Small intestine (tissue), 7 donors: ENCODE measurements around the gene XPO6. TPM values are rescaled to one million over a fixed set of nuclear protein-coding genes. Genes with fewer than 3 reads are reported as not detected.

Source experiments
- DNase-seq, 2 donors: peaks; one replicate each; pipeline versions ENCODE4 v3.0.0 to v3.0.0-alpha.2; 2013
- FAIRE-seq: peaks from 2 replicates; lab custom pipeline; 2012; peaks lifted over from hg19 to GRCh38; lab: Jason Lieb, UNC
- H3K27ac ChIP-seq, 3 donors: one replicate each; pipeline ENCODE4 v1.5.1; 2013; ENCODE audit warnings: low read length in 2 of 3, mild to moderate bottlenecking in 2 of 3, control low read depth in 1 of 3, inconsistent platforms in 1 of 3, low read depth in 1 of 3, moderate library complexity in 1 of 3
- H3K27me3 ChIP-seq, 3 donors: one replicate each; pipeline ENCODE4 v1.6.1; 2013; ENCODE audit warnings: low read length in 3 of 3, inconsistent platforms in 1 of 3; ENCODE audit not compliant: control insufficient read depth in 3 of 3, insufficient read depth in 3 of 3
- H3K36me3 ChIP-seq, 3 donors: one replicate each; pipeline ENCODE4 v1.6.1; 2013; ENCODE audit warnings: low read length in 3 of 3, inconsistent platforms in 1 of 3, low read depth in 1 of 3, mild to moderate bottlenecking in 1 of 3, moderate library complexity in 1 of 3; ENCODE audit not compliant: control insufficient read depth in 3 of 3, insufficient read depth in 2 of 3
- H3K4me1 ChIP-seq, 3 donors: one replicate each; pipeline ENCODE4 v1.6.1; 2013; ENCODE audit warnings: low read length in 2 of 3, inconsistent platforms in 1 of 3, low read depth in 1 of 3, mild to moderate bottlenecking in 1 of 3, moderate library complexity in 1 of 3; ENCODE audit not compliant: control insufficient read depth in 3 of 3, insufficient read depth in 2 of 3
- H3K4me3 ChIP-seq, 3 donors: one replicate each; pipeline ENCODE4 v1.5.1; 2013; ENCODE audit warnings: low read length in 3 of 3, control low read depth in 1 of 3, inconsistent platforms in 1 of 3, low read depth in 1 of 3, mild to moderate bottlenecking in 1 of 3, moderate library complexity in 1 of 3
- H3K9me3 ChIP-seq, 2 donors: one replicate each; pipeline ENCODE4 v1.6.1; 2013; ENCODE audit warnings: low read depth in 1 of 2, low read length in 1 of 2; ENCODE audit not compliant: control insufficient read depth in 2 of 2, insufficient read depth in 1 of 2
- WGBS, 3 donors: extraction: QIAGEN DNeasy Blood & Tissue Kit; methylation state at CpG; one replicate each; pipeline ENCODE4 v1.1.7; 2013; 5-methylcytosine and 5-hydroxymethylcytosine counted together
- polyA plus RNA-seq, 4 donors: library from polyadenylated mRNA; stranded (reverse) in 3 of 4; unstranded in 1 of 4; fragments of 200-250 nt in 3 of 4; fragments of 120-200 nt in 1 of 4; gene quantifications; one replicate each; pipeline versions ENCODE4 v1.2.1 to v1.2.3, GENCODE V29; 2013
- donor health status: healthy with polysubstance abuse.
- donor health status: control.
- donor health status: control.
- donor health status: Bipolar disorder and iron deficiency.
- donor health status: healthy.

Gene XPO6
- polyA plus RNA-seq, 4 donors: 51.1 to 78.1 (median 56.7) TPM

- 62 to 80% (median 78%) methylated on average over 9 of the region's 9 CpGs for WGBS, 3 donors
- Histone ChIP-seq H3K9me3 (no peaks in the 10 kb centered on the region), H3K4me3 (no peak overlapping the region), H3K36me3 (peaks cover 0 to 10% (median 2%) of the 10 kb centered on the region in 3 donors), H3K4me1 (peaks cover 5 to 16% (median 10%) of the 10 kb centered on the region in 3 donors), H3K27ac (no peak overlapping the region), H3K27me3 (no peaks in the 10 kb centered on the region)
- DNase-seq (no peak), FAIRE-seq (no peak)
Measured at GRCh38 chr16:28180655-28181460, 30.9 kb downstream of the XPO6 start.

DNA sequence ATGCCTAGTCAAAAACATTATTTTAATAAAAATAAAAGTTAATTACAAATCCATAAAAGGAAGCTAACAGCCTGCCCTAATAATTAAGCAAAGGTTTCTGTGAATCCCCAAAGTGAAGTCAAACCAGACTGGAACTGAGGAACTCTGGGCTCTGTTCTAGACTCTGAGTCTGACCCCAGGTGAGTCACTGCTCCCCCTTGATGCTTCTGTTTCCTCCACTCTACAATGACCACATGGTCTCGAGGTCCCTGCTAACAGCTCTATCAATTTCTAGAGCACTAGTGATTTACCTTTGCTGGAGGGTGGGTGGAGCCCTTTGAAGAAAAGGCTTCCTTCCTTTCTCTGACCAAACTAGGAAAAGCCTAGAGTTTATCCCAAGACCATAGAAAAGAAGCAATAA lies 32.4 kb downstream of the XPO6 start:
- no peak for FAIRE-seq

GRCh38 chr16:28175715-28176114 lies 36.0 kb downstream of the XPO6 start:
- Histone ChIP-seq H3K27ac (no peak overlapping the region), H3K36me3 (peaks cover 12 to 21% (median 14%) of the 10 kb centered on the region in 3 donors), H3K4me3 (no peak overlapping the region), H3K9me3 (no peaks in the 10 kb centered on the region), H3K27me3 (no peaks in the 10 kb centered on the region), H3K4me1 (no peaks in the 10 kb centered on the region)
- DNase-seq: no peak
- 89 to 94% (median 91%) methylated on average over 5 of the region's 5 CpGs for WGBS, 3 donors
- FAIRE-seq: no peak

More for the DNA sequence above, 32.4 kb downstream of the XPO6 start:
- WGBS, 3 donors: 54 to 81% (median 73%) methylated on average over 1 of the region's 1 CpG
- Histone ChIP-seq H3K27me3 (no peaks in the 10 kb centered on the region), H3K9me3 (no peaks in the 10 kb centered on the region), H3K27ac (no peak overlapping the region), H3K4me3 (no peak overlapping the region), H3K4me1 (peaks cover 5 to 16% (median 10%) of the 10 kb centered on the region in 3 donors), H3K36me3 (peaks cover 4 to 14% (median 5%) of the 10 kb centered on the region in 3 donors)
- no peak for DNase-seq

DNA sequence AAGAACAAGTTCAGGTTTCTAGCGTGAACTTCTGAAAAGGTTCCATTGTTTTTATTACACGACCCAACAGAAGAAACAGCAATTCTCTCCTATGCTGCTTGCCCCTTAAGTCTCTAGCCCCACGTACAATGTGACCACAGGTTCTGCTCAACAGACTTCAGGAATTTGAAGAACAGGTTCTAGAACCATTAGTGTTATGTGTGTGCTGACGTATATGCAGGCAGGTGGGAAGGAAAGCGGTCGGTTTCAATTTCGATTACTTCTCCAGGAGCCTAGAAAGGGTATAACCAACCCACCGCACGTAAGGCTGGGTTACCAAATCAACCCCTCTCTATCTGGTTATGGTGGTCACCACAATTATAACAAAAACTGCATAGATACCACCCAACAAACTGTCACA lies 39.4 kb downstream of the XPO6 start:
- no peak overlapping the region for H3K27ac ChIP-seq
- DNase-seq: no peak
- peaks cover 21 to 28% (median 24%) of the 10 kb centered on the region in 3 donors for H3K36me3 ChIP-seq
- FAIRE-seq: no peak
- no peak overlapping the region for H3K4me3 ChIP-seq
- no peaks in the 10 kb centered on the region for H3K27me3 ChIP-seq
- 81 to 83% (median 82%) methylated on average over 9 of the region's 9 CpGs for WGBS, 3 donors
- no peaks in the 10 kb centered on the region for H3K4me1 ChIP-seq
- H3K9me3 ChIP-seq: no peaks in the 10 kb centered on the region

GRCh38 chr16:28171816-28172215 lies 39.9 kb downstream of the XPO6 start:
- FAIRE-seq (no peak), DNase-seq (no peak)
- WGBS, 3 donors: 89 to 100% (median 99%) methylated on average over 2 of the region's 2 CpGs
- Histone ChIP-seq H3K36me3 (peaks cover 23 to 32% (median 26%) of the 10 kb centered on the region in 3 donors), H3K4me1 (no peaks in the 10 kb centered on the region), H3K4me3 (no peak overlapping the region), H3K27ac (no peak overlapping the region), H3K9me3 (no peaks in the 10 kb centered on the region), H3K27me3 (no peaks in the 10 kb centered on the region)

DNA sequence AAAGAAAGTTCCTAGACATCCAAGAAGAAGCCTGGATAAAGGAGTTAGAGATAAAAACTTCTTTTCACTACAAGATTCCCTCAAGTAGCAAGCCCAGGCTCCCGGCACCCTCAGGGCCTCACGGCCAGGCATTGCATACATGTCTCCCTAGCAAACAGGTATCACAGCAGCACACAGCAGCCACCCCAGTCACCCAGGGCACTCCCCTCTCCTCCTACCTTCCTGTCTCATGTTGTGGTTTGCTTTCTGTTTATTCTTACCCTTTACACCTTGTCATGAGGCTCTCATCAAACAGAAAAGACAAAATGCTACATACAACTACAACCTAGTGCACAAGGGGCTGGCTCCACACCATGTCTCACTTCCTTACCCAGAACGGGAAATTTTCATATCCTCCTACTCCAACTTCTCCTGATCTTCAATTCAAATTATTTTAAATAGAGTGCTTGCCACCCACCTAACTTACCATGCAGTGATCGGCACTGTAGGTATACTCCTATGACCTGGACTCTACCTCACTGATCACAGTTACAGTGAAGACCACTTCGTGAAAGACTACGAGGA lies 42.7 kb downstream of the XPO6 start:
- Histone ChIP-seq H3K27me3 (no peaks in the 10 kb centered on the region), H3K4me3 (no peak overlapping the region), H3K9me3 (no peaks in the 10 kb centered on the region), H3K4me1 (no peaks in the 10 kb centered on the region), H3K27ac (peak overlapping the region in 1 of 3 donors; percentile 53), H3K36me3 (peaks cover 19 to 35% (median 34%) of the 10 kb centered on the region in 3 donors)
- FAIRE-seq (no peak), DNase-seq (peak in 1 of 2 donors; percentile 16)
- WGBS, 3 donors: 82 to 89% (median 89%) methylated on average over 6 of the region's 6 CpGs

DNA sequence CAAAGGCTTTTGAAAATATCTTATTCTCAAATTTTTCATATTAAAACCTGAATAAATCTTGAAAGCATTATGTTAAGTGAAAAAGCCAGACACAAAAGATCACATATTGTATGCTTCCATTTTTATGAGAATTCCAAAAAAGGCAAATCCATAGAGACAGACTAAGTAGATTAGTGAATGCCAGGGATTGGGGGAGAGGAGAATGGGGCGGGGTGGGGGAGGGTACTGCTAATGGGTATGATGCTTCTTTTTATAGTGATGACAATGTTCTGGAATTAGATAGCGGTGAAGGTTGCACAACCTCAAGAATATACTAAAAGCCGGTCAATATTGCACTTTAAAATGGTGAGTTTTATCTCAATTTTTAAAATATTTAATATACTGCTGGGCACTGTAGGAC lies 44.0 kb downstream of the XPO6 start:
- 99% methylated on average over 3 of the region's 3 CpGs for WGBS, 3 donors
- no peak for FAIRE-seq
- H3K36me3 ChIP-seq: peaks cover 17 to 31% (median 31%) of the 10 kb centered on the region in 3 donors

DNA sequence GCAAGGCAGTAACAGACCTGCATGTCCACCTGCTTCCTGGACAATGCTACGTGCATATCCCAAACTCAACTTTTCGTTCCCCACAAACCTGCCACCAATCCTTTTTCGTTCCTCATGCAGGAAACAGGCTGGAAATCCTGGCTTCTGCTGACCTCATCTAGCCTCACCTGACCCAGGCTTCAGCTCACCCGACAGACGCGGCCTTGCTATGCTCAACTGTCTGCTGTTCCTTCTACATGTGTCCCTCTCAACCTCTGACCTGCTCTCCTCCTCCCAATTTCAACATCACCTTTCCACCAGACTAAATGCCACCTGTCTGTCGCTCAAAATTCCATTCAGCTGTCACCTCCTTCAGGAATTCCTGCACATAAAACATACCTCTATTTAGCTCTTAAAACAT lies 44.5 kb downstream of the XPO6 start:
- WGBS, 3 donors: 95 to 96% (median 96%) methylated on average over 7 of the region's 7 CpGs
- peaks cover 14 to 31% (median 30%) of the 10 kb centered on the region in 3 donors for H3K36me3 ChIP-seq
- H3K9me3 ChIP-seq: no peaks in the 10 kb centered on the region
- no peaks in the 10 kb centered on the region for H3K27me3 ChIP-seq
- no peak overlapping the region for H3K27ac ChIP-seq
- H3K4me1 ChIP-seq: no peaks in the 10 kb centered on the region
- H3K4me3 ChIP-seq: no peak overlapping the region
- DNase-seq (no peak), FAIRE-seq (no peak)

More for the DNA sequence above, 44.0 kb downstream of the XPO6 start:
- Histone ChIP-seq H3K27ac (no peak overlapping the region), H3K27me3 (no peaks in the 10 kb centered on the region), H3K4me1 (no peaks in the 10 kb centered on the region), H3K4me3 (no peak overlapping the region), H3K9me3 (no peaks in the 10 kb centered on the region)
- no peak for DNase-seq
